Epidermal melanocyte (primary cell): ENCODE data around the gene ASXL3.

Experiments
- DNase-seq: peaks from one replicate; pipeline ENCODE4 v3.0.0; 2011; ENCODE audit warnings: low spot score; ENCODE audit not compliant: insufficient read length

ASXL3 gene

DNA sequence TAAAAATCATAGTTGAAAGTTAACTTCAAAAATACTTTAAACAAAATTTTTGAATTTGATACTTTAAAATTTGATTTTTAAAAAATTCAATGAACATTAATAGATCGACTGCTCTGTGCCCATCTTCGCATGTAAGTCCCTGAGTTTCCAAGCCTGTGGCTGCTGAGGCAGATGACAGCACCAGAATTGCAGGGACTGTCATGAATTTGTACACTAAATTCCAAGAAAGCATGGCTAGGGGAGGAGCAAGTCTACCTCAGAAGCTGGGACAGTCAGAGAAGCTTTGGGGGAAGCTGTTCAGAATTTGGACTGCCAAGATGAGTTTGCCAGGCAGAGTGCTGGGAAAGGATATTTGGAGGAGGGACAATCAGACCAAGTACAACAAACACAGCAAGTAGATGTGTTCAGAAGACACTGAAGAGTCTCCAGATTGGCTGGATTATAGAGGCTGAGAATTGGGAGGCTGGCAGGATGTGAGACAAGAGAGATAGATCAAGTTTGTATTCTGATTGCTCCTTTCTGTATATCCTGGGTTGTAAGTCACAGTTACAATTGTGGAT is 79.0 kb downstream of the ASXL3 start:
- no peak for DNase-seq

DNA sequence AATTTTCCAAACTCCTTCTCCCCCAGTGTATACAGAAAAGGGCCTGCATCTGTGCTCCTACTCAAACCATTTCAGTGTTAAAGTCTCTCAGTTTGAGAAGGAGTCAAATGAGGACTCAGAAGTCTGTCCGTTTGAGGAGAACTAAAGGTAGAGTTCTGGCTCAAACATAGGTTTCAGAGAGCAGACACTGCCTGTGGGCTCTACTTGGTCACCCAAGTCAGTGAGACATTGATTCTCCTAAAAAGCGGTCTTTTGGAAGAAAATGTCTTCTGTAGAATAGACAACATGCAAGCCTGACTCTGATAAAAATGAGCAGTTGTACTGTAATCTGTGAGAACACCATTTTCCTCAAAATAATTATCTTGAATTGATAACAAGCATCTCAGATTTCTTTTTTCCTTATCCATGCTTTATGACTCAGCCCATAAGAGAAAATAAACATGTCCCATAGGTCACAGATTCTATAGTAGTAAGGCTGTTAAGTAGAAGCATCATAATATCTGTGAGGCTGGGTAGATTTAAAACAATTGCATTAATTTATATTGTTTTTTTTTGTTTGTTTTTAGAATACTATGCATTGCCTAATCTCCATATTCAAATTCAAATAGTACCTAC is 82.8 kb downstream of the ASXL3 start:
- no peak for DNase-seq

DNA sequence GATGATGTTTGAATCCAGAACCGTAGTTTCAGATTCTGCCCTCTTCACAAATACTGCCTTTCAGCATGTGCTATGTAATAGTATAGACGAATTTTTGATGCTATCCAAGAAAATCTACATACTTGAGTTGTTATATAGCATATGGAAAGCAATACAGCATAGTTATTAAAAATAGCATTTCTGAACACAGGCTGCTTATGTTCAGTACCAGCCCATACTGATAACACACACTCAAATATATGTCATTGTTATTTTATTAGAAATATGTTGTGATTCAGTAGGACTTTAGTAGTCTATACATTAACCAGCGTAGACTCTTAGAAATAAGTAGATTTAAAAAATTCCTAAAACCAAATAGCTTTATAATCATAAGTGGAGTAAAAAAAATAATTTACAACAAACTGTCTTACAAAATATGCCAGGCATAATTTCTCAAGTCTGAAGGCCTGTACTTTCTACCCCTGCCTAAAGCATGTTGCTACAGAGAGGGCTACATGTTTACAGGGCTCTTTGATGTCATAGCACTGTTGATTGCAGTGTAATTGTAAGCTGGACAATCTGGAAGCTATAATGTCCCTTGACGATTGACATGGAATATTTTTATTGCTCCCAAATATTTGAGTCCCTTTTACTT is 86.3 kb downstream of the ASXL3 start:
- DNase-seq = no peak

DNA sequence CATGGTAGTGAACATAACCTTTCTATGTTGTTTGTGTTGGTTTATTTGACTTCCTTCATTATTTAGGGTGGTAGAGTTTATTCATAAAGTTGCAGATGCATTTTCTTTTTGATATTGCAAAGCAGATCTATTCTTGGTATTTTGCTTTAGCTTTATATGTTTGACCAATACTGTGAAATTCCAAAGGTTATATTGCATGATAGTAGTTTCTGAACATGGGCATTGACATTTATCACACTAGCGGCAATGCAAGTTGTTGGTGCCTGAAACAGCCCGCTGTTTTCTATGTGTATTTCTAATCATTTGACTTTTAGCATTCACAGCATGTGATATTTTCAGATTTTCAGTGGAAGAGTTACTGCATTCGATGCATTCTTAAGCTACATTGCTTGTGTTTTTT is 87.2 kb downstream of the ASXL3 start:
- no peak for DNase-seq

DNA sequence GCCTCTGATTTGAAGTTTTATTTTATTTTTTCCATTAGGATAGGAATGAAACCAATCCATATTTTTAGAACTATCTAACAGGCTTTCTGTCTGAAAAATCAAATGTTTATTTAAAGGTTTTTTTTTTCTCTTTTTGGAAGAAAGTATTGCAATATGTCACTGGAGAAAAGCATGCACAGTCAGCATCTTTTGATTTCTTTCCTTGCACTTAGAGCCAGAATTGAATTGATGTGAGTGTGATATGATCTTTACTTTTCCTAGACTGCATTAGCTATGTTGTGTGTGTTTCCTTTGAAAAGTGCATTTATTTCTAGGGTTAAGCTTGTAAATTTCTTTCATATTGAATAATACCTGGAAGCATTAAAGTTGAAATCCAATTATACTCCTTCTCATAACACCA is 87.6 kb downstream of the ASXL3 start:
- no peak for DNase-seq

DNA sequence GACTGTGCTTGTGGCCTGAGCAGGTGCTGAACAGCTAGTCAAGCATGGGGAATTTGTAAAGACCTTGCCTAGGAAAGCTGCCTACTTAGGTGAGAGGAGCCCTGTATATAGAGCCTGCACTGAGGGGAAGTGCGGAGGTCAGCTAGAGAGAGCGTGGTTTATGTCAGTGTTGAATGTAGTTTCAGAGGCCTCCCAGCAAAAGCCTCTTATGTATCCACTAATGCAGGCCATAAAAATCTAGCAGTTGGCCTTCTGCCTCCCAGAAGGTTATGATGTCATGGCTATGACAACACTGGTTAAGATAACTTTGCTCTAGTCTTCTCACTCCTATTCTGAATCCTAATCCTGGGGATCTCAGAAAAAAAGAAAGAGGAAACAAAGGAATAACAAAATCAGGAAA is 88.9 kb downstream of the ASXL3 start:
- no peak for DNase-seq

DNA sequence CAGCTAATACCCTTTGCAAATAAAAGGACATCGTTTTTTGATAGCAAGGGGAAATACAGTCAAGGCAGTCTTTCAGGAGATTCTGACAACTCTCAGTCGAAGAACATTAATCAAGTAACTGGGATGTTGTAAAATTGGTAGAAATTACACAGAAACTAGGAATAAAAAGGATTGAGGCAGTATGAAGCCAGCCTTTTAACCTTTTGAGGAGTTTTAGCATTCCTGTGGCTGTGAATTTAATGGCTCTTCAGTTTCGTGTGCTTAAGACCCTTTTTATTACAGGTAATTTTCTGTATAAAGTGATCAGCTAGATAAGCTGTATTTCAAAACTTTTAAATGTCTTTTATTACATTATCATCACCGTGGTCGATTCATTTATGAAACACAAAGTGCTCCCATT is 91.6 kb downstream of the ASXL3 start:
- DNase-seq = no peak

DNA sequence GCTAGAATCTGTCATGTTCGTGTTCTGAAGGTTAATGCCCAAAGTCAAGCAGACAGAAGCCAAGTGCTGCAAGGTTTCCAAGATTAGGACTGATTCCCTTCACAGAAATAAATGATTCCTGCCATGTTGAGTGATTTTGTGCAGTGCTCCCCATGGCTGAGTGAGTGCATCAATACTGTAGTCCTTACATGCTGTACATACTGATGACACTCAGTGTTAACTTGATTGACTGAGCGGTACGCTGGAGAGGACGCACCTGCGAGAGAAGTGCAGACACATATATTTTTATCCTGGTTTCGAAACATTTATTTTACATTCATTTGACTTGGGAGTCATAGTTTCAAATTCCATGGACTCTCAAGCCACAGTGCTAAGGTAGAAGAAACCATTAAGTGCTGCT is 92.0 kb downstream of the ASXL3 start:
- no peak for DNase-seq

DNA sequence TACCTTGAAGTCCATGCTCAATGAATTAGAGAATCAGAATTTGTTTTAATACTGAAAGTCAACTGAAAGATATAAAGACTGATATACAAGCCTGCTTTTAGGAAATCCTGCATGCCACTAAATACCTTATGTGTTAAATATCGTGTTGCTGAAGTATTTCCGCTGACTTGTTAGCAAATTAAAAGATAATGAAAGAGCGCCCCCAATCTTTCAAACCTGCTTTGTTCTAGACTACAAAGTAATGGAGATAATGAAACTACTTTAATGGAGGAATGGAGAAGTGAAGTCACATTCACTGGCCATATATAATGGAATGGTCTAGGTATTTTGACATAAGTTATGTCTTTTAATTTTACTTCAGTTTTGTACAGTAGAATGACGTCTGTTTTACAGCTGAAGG is 95.7 kb downstream of the ASXL3 start:
- DNase-seq = no peak

DNA sequence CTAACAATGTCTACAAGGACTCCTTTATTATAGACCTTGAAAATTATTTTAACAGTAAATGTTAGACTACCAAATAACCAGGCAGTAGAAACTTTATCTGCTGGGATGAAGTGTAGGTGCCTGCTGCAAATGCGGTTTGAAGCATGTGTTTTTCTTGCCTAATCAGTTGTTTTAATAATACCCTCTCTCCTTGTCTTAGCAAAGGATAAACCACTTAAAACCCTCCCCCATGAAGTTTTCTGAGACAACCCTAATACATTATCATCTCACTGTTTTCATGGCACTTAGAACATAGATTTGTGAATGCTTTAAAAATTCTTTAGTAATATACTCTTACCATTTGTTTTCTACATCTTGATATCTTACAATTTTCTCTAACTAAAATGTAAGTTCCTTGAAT is 98.6 kb downstream of the ASXL3 start:
- no peak for DNase-seq

DNA sequence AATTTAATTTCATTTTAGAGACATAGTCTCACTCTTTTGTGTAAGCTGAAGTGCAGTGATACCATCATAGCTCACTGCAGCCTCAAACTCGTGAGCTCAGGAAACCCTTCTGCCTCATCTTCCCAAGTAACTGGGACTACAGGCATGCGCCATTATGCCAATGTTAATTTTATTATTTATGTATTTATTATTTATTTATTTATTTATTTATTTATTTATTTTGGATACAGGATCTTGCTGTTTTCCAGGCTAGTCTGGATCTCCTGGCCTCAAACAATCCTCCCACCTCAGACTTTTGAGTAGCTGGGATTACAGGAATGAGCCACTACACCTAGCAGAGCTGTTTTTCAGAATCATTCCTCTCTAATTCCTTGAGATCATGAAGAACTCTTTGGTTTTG is 99.9 kb downstream of the ASXL3 start:
- no peak for DNase-seq

DNA sequence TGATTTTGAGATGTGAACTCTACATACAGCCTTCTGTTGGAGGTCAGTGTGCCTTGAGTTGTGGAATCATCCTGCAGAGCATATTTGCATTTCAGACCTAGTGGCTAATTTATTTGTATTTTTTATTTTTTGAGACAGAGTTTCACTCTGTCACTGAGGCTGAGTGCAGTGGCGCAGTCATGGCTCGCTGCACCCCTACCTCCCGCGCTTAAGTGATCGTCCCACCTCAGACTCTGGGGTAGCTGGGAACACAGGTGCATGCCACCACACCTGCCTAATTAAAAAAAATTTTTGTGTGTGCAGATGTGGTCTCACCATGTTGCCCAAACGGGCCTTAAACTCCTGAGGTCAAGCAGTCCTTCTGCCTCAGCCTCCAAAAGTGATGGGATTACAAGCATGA is 104.4 kb downstream of the ASXL3 start:
- no peak for DNase-seq

DNA sequence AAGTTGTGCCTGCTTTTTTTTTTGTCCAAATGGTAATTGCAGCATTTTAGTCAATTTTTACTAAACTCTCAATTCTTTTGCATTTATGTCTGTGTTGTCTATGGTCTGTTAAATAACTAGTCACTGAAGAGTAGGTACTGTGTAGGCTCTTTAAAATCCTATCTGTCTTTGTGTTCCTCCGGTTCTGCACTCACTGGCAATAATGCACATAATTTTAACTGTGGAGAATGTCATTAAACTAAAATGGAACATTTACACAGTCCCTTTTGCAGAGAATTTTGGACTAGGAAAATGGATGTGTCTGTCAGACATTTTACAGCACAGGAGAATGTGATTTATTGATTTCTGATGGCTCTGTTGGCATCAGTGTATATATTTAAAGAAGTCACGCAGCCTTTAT is 116.6 kb downstream of the ASXL3 start:
- DNase-seq = no peak

DNA sequence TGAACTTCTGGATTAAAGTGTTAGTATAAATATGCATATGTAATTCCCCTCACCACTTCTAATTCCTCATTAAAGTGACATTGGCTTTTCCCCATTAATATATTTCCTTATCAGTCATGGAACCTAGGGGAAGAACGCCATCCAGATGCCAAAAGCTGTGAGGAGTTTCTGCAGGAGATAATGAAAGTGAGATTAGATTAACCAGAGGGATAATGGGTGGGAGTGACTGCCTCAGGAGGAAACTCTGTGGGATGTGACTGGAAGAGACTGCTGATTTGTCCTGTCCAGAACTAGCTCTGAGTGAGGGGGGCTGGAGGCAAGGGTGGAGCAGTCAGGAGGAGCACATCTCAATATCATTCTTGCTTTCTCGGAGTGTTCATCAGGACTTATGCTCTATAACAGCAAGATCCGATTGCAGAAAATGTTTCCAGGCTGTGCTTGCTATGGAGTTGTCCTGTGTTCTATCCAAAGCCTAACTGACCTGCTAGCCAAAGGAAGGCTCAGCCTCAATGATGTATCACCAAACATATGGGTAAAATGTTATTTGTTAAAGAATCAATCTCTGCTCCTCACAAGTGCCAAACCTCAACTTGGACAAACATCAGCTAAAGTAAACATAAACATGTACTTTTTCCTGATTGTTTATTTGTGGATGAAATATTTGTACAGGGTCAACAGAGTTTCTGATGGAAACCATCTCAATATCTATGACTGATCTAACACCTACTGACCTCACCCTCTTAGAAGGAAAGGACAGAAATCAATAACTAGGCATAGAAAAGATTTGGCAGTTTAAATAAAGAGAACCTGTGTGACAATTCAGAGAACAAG is 118.5 kb downstream of the ASXL3 start:
- DNase-seq = no peak

DNA sequence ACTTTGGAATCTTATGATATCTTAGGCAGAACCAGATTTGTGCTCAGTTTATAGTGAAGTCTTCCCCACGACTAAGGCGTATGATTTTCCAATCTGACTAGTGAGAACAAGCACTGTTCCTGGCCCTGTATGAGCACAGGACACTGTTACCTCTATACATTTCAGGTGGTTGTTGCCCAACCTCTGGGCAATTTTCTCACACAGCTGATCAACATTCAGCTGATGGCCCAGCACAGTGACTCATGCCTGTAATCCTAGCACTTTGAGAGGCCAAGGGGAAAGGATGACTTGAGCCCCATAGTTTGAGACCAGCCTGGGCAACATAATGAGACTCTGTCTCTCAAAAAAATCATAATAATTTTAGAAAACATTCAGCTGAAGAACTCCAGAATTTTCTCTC is 119.5 kb downstream of the ASXL3 start:
- no peak for DNase-seq

DNA sequence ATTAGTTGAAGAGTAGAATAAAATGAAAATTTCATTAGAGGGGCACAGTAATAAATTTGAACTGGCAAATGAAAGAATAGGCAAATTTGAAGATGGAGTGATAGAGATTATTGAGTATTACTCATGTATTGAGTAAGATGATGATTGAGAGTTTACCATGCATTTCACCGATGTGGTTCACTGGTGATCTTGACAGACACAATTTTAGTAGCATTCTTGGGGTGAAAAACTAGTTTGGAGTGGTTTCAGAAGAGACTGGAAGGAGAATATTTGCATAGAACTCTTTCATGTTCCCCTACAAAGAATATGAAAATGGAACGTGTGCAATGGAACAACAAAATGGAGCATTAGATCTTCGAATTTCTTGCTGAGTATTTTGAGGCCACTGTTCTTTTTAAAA is 121.4 kb downstream of the ASXL3 start:
- DNase-seq = no peak

DNA sequence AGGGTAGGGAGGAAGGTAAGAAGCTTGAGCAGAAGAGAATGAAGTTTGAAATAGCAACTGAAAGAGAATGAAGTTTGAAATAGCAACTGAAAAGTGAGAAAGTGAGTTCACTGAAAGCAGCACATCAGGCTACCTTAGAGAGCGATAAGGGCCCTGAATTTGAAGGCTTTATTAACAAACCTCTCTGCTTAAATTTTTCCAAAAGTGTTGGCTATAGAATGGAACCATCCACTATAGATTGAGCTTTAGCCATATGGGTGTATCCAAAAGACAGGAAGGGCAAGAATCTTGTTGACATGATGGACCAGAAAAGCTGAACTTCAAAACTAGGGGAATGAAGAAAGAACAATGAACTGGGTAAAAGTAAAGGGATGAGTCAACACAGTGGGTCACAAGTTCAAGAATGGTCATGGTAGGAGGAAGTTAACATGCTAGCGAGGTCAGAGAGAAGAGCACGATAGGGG is 122.5 kb downstream of the ASXL3 start:
- DNase-seq = no peak

DNA sequence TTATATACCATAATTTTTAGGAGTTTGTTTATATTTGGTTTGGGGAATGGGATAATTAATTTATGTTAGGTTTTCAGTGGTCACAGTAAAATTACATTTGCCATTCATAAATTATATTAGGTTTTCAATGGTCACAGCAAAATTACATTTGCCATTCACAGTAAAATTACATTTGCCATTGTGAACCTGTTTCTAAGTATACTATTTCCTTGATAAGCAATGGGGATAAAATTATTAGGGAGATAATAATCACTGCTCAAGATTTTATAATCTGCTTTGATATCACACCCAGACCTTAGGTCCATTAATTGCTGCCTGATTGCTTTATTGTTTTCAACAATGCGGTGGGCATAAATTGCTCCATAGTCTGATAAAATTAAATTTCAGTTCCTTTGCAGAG is 124.6 kb downstream of the ASXL3 start:
- DNase-seq = no peak

DNA sequence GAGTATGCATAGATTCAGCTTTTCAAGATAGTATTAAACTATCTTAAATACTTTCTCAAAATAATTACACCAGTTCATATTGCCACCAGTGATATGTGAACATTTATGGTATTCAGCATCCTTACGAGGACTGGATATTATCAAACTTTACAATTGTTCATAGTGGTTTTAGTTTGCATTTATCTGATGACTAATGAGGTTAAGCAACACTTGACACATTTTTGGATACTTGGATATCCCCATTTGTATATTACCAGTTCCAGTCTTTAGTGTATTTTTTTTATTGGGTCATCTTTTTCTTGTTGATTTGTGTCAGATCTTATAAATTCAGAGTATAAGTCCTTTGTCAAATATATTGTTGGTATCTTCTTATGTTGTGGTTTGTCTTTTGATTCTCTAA is 128.4 kb downstream of the ASXL3 start:
- DNase-seq = no peak

DNA sequence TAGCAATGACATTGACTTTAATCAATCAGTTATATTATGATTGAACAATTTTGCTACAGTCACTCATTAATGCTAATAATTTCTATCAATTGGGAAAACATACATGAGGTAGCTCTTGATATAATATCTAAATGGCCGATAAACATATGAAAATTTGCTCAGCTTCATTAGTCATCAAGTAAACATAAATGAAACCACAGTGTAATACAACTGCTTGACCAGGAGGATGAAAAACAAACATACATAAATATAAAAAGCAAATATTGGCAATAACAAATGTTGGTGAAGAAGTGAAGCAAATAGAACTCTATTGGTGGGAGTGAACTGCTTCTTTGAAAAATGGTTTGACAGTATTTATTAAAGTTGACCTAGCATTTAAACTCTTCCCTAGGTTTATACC is 130.9 kb downstream of the ASXL3 start:
- no peak for DNase-seq

DNA sequence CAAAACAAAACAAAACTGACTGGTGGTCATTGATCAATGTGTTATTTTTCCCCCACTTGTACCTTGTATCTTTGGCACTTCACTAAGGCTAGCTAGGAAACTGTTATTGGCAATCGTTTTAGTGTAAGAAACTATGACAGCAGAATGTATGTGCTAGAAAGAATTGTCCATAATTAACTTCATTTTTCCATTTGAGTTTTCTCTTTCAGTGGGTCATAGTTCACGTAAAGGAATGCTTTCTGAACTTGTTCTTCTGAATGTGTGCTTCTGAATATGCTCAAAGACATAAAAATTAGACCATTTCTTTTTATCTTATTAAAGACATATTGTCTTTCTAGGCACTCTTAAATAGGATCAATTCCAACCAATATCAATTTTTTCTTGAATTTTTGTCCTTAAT is 132.2 kb downstream of the ASXL3 start:
- DNase-seq = no peak

DNA sequence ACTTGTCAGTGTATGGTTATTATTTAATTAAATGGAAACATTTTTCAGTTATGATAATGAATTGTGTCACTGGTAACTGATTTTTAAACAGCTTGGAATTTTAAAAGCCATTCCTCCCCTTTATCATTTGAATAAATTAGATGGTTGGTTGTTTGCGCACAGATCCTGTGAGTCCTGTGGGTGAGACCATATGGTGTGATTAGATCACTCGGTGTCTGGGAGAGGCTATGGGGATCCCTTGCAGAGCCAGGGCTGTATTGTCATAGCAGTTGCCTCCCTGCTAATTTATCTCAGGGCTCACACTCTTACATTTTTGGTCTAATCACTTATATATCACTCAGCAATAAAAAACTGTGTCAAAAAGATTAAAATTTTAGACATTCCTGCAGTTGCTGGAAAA is 133.5 kb downstream of the ASXL3 start:
- no peak for DNase-seq
